ENCODE measurements around the gene WWP2. TPM values are rescaled to one million over a fixed set of nuclear protein-coding genes. Genes with fewer than 3 reads are reported as not detected.

The WWP2 gene
- total RNA-seq, 1 donor from 2014 or later, result 40.7 TPM

DNA sequence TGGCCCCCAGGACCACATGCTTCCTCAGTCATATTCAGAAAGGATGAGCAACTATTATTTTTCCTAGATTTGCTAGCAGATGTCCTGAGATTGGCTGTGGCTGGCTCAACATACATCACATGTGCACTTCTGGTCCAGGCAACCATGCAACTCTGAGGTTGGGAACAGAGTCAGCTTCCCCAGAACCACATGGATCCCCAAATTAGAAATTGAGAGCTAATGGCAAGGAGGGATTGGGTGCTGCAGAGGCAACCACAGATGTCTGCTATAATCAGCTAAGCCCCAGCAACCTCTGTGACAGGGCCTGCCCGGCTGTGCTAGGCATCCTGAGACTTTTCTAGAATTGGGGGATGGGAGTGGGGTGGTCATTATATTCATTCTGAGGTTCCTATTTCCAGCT is 155.2 kb downstream of the WWP2 start:
- Histone ChIP-seq H3K27me3 (ENCODE audit: control insufficient read depth, insufficient read depth, low read length) (no peaks in the 10 kb centered on the region), H3K36me3 (ENCODE audit: control insufficient read depth, insufficient read depth, low read length) (no peaks in the 10 kb centered on the region), H3K4me3 (ENCODE audit: low read depth, low read length) (no peak overlapping the region)
- DNase-seq (ENCODE audit: low read depth), result no peak
- TF ChIP-seq, protein P1, sequence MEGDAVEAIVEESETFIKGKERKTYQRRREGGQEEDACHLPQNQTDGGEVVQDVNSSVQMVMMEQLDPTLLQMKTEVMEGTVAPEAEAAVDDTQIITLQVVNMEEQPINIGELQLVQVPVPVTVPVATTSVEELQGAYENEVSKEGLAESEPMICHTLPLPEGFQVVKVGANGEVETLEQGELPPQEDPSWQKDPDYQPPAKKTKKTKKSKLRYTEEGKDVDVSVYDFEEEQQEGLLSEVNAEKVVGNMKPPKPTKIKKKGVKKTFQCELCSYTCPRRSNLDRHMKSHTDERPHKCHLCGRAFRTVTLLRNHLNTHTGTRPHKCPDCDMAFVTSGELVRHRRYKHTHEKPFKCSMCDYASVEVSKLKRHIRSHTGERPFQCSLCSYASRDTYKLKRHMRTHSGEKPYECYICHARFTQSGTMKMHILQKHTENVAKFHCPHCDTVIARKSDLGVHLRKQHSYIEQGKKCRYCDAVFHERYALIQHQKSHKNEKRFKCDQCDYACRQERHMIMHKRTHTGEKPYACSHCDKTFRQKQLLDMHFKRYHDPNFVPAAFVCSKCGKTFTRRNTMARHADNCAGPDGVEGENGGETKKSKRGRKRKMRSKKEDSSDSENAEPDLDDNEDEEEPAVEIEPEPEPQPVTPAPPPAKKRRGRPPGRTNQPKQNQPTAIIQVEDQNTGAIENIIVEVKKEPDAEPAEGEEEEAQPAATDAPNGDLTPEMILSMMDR (IDR thresholded peaks at IDR 0.05; ENCODE audit: insufficient read depth, low read length, poor library complexity, severe bottlenecking), result no peak

DNA sequence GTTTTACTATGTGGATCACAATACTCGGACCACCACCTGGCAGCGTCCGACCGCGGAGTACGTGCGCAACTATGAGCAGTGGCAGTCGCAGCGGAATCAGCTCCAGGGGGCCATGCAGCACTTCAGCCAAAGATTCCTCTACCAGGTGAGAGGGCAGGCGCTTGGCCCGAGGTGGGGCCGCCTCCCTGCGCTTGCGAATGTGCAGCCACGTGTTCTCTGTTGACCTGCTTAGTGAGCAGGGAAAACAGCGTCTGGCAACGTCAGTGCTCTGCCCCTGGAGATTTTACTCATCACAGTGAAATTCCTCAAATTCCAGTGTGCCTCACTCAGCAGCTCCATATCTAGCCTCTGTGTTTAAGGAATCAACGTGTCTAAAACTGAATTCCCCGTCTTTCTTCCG is 155.6 kb downstream of the WWP2 start:
- H3K27me3 ChIP-seq (ENCODE audit: control insufficient read depth, insufficient read depth, low read length), result no peaks in the 10 kb centered on the region
- DNase-seq (ENCODE audit: low read depth), result peak; percentile 90
- H3K36me3 ChIP-seq (ENCODE audit: control insufficient read depth, insufficient read depth, low read length), result no peaks in the 10 kb centered on the region
- peak overlapping the region; percentile 15 for H3K4me3 ChIP-seq (ENCODE audit: low read depth, low read length)
- TF ChIP-seq, protein P1 (IDR thresholded peaks at IDR 0.05; ENCODE audit: insufficient read depth, low read length, poor library complexity, severe bottlenecking), result no peak

DNA sequence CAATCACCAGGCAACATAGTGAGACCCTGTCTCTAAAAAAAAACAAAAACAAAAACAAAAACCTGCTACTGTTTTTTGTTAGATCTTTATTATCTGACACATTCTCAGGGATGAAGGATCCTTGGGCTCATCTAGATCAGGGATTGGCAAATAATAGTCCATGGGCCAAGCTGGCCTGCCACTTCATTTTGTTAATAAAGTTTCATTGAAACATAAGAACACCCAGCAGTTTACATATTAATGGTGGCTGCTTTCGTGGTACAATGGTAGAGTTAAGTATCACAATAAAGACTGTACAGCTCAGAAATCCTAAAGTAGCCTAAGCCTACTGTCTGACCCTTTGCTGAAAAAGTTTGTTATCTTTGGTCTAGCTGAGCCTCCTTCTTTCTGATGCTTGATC is 156.1 kb downstream of the WWP2 start:
- H3K27me3 ChIP-seq (ENCODE audit: control insufficient read depth, insufficient read depth, low read length), result no peaks in the 10 kb centered on the region
- TF ChIP-seq, protein P1 (IDR thresholded peaks at IDR 0.05; ENCODE audit: insufficient read depth, low read length, poor library complexity, severe bottlenecking), result no peak
- no peaks in the 10 kb centered on the region for H3K36me3 ChIP-seq (ENCODE audit: control insufficient read depth, insufficient read depth, low read length)
- H3K4me3 ChIP-seq (ENCODE audit: low read depth, low read length), result peak overlapping the region; percentile 15
- no peak for DNase-seq (ENCODE audit: low read depth)

DNA sequence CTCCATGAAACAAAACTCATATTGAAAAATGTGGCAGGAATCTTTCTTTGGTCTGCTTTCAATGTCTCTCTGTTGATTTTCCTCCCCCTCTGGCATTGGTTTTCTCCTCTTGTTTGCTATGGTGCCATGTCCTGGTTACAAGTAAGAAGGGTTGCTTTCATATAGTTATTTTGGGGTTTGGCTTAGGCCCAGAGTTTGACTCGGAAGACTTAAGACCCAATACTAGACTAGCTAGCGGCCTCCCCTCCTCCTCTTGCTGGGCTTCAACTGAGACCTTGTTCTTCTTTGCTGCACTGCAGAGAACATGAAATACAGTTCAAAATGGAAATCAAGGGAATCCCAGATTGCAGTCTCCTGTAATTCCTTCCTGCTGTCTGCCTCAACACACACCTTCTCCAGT is 159.0 kb downstream of the WWP2 start:
- TF ChIP-seq, protein P1 (IDR thresholded peaks at IDR 0.05; ENCODE audit: insufficient read depth, low read length, poor library complexity, severe bottlenecking), result no peak
- Histone ChIP-seq H3K4me3 (ENCODE audit: low read depth, low read length) (no peak overlapping the region), H3K27me3 (ENCODE audit: control insufficient read depth, insufficient read depth, low read length) (no peaks in the 10 kb centered on the region), H3K36me3 (ENCODE audit: control insufficient read depth, insufficient read depth, low read length) (no peaks in the 10 kb centered on the region)
- no peak for DNase-seq (ENCODE audit: low read depth)

GRCh38 chr16:69922200-69922599 is 160.1 kb downstream of the WWP2 start:
- Histone ChIP-seq H3K36me3 (ENCODE audit: control insufficient read depth, insufficient read depth, low read length) (no peaks in the 10 kb centered on the region), H3K27me3 (ENCODE audit: control insufficient read depth, insufficient read depth, low read length) (no peaks in the 10 kb centered on the region), H3K4me3 (ENCODE audit: low read depth, low read length) (no peak overlapping the region)
- TF ChIP-seq, protein P1 (IDR thresholded peaks at IDR 0.05; ENCODE audit: insufficient read depth, low read length, poor library complexity, severe bottlenecking), result no peak
- no peak for DNase-seq (ENCODE audit: low read depth)

GRCh38 chr16:69924041-69924775 is 162.1 kb downstream of the WWP2 start:
- H3K27me3 ChIP-seq (ENCODE audit: control insufficient read depth, insufficient read depth, low read length), result no peaks in the 10 kb centered on the region
- H3K36me3 ChIP-seq (ENCODE audit: control insufficient read depth, insufficient read depth, low read length), result no peaks in the 10 kb centered on the region
- no peak overlapping the region for H3K4me3 ChIP-seq (ENCODE audit: low read depth, low read length)
- TF ChIP-seq, protein P1 (IDR thresholded peaks at IDR 0.05; ENCODE audit: insufficient read depth, low read length, poor library complexity, severe bottlenecking), result no peak
- DNase-seq (ENCODE audit: low read depth), result no peak

Data from kidney epithelial cell (primary cell).